ENCODE results near the gene PARD3.

- TF ChIP-seq, protein P1, sequence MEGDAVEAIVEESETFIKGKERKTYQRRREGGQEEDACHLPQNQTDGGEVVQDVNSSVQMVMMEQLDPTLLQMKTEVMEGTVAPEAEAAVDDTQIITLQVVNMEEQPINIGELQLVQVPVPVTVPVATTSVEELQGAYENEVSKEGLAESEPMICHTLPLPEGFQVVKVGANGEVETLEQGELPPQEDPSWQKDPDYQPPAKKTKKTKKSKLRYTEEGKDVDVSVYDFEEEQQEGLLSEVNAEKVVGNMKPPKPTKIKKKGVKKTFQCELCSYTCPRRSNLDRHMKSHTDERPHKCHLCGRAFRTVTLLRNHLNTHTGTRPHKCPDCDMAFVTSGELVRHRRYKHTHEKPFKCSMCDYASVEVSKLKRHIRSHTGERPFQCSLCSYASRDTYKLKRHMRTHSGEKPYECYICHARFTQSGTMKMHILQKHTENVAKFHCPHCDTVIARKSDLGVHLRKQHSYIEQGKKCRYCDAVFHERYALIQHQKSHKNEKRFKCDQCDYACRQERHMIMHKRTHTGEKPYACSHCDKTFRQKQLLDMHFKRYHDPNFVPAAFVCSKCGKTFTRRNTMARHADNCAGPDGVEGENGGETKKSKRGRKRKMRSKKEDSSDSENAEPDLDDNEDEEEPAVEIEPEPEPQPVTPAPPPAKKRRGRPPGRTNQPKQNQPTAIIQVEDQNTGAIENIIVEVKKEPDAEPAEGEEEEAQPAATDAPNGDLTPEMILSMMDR (IDR thresholded peaks at IDR 0.05; ENCODE audit: poor library complexity), result no peak
- TF ChIP-seq EZH2 (IDR thresholded peaks at IDR 0.05; ENCODE audit: borderline replicate concordance), result no peak
These were observed 512.1 kb downstream of the PARD3 start for GRCh38 chr10:34303022-34303421.
